Mammary epithelial cell (primary cell): Measurements from ENCODE around the gene AP1S1.

Source experiments
- CTCF ChIP-seq, 2 donors: IDR thresholded peaks in 1 of 2; conservative IDR thresholded peaks in 1 of 2; 2 replicates each; pipeline ENCODE4 v1.5.1; 2011 to 2012; ENCODE audit warnings: inconsistent platforms in 2 of 2, low read length in 2 of 2, mild to moderate bottlenecking in 2 of 2, control low read depth in 1 of 2, low read depth in 1 of 2; ENCODE audit not compliant: insufficient read depth in 1 of 2; ENCODE audit errors: extremely low read depth in 1 of 2
- EZH2 ChIP-seq: IDR thresholded peaks from 2 replicates; pipeline ENCODE4 v1.6.1; 2012; ENCODE audit warnings: low read length, inconsistent platforms, borderline replicate concordance

GRCh38 chr7:101197991-101198390 lies 43.7 kb downstream of the AP1S1 start:
- TF ChIP-seq CTCF (conservative IDR thresholded peaks at IDR 0.05 in 1 of 2, IDR thresholded peaks at IDR 0.05 in 1 of 2; ENCODE audit: extremely low read depth in 1 of 2, insufficient read depth in 1 of 2, low read depth in 1 of 2, low read length in 2 of 2) (no peak), EZH2 (no peak)
